GM10266 (cell line): Measurements from ENCODE around the gene CHN2.

Experiments used
- DNase-seq: peaks from one replicate; pipeline ENCODE4 v3.0.0; 2012; ENCODE audit errors: extremely low spot score
- CTCF ChIP-seq: IDR thresholded peaks from 2 replicates; pipeline ENCODE4 v1.5.1; 2012; ENCODE audit warnings: mild to moderate bottlenecking, low read depth; ENCODE audit not compliant: control insufficient read depth, insufficient read depth; ENCODE audit errors: missing control alignments

Gene CHN2

GRCh38 chr7:29418056-29418455 is 223.5 kb downstream of the CHN2 start:
- no peak for TF ChIP-seq CTCF

GRCh38 chr7:29418651-29419050 is 224.1 kb downstream of the CHN2 start:
- no peak for TF ChIP-seq CTCF

More at GRCh38 chr7:29418056-29418455, 223.5 kb downstream of the CHN2 start:
- no peak for DNase-seq

GRCh38 chr7:29420011-29420410 is 225.4 kb downstream of the CHN2 start:
- no peak for TF ChIP-seq CTCF
- DNase-seq = no peak

More at GRCh38 chr7:29418651-29419050, 224.1 kb downstream of the CHN2 start:
- no peak for DNase-seq

GRCh38 chr7:29421010-29421956 is 226.7 kb downstream of the CHN2 start:
- no peak for DNase-seq
- TF ChIP-seq CTCF = no peak

- DNase-seq = no peak
- no peak for TF ChIP-seq CTCF
Observed at GRCh38 chr7:29422829-29423228, 228.3 kb downstream of the CHN2 start.

- no peak for DNase-seq
- TF ChIP-seq CTCF = no peak
Observed at GRCh38 chr7:29424295-29424983, 229.9 kb downstream of the CHN2 start.

- DNase-seq = no peak
- no peak for TF ChIP-seq CTCF
Observed at GRCh38 chr7:29424984-29425309, 230.4 kb downstream of the CHN2 start.
